A549 (cell line): ENCODE measurements around the gene TENM3. TPM values are rescaled to one million over a fixed set of nuclear protein-coding genes. Genes with fewer than 3 reads are reported as not detected.

ENCODE experiments used
- ATAC-seq, 2 experiments: fragments of 200-7000 bp in 1 of 2; fragments of >200 bp in 1 of 2; cut with Nextera tagmentation in 1 of 2; cut with Tn5 transposase in 1 of 2; 3 replicates each; pipeline versions ENCODE4 v1.8.0 to v1.9.1; 2018 to 2020; ENCODE audit warnings: mild to moderate bottlenecking in 1 of 2, moderate library complexity in 1 of 2
- CTCF ChIA-PET: fragments of 300-600 bp; sonication (Branson Sonifier 250); formaldehyde crosslinking; extraction: SDS; loops from one replicate; lab custom pipeline; 2021; ENCODE audit warnings: antibody characterized with exemption, inconsistent platforms; lab: Yijun Ruan, JAX
- POLR2A ChIA-PET: fragments of 350-600 bp; formaldehyde crosslinking; extraction: SDS; loops from one replicate; lab custom pipeline; 2021; ENCODE audit warnings: antibody characterized with exemption, inconsistent platforms; lab: Yijun Ruan, JAX
- DNase-seq, 2 experiments: peaks; one replicate each; pipeline versions ENCODE4 v3.0.0 to v3.0.0-alpha.2; 2011 to 2016; ENCODE audit warnings: low read depth in 1 of 2, low spot score in 1 of 2
- FAIRE-seq: peaks from 2 replicates; lab custom pipeline; 2011; peaks lifted over from hg19 to GRCh38; lab: Jason Lieb, UNC
- H3K27ac ChIP-seq, 2 experiments: fragments of >200 bp; sonication (Bioruptor Twin); formaldehyde crosslinking; 3 replicates each; pipeline ENCODE4 v1.5.1; 2016 to 2017
- H3K4me1 ChIP-seq: fragments of >200 bp; sonication (Bioruptor Twin); formaldehyde crosslinking; 3 replicates; pipeline ENCODE4 v1.6.1; 2016
- H3K4me2 ChIP-seq: fragments of >200 bp; sonication (Bioruptor Twin); formaldehyde crosslinking; 3 replicates; pipeline ENCODE4 v1.6.1; 2016
- H3K4me3 ChIP-seq: fragments of >200 bp; sonication (Bioruptor Twin); formaldehyde crosslinking; 3 replicates; pipeline ENCODE4 v1.5.1; 2016
- H3K9me3 ChIP-seq: fragments of >200 bp; sonication (Bioruptor Twin); formaldehyde crosslinking; 3 replicates; pipeline ENCODE4 v1.6.1; 2016
- EHF ChIP-seq: fragments of 250-450 bp; sonication (Bioruptor Pico); IDR thresholded peaks from 2 replicates; pipeline ENCODE4 v1.5.0; 2020; ENCODE audit warnings: mild to moderate bottlenecking
- EP300 ChIP-seq, 2 experiments: fragments of >200 bp; sonication (Bioruptor Twin); formaldehyde crosslinking; IDR thresholded peaks; 2 replicates in 1 of 2; 3 replicates in 1 of 2; pipeline ENCODE4 v1.6.1; 2016 to 2017
- FOSB ChIP-seq: fragments of 250-450 bp; sonication (Bioruptor Pico); IDR thresholded peaks from 2 replicates; pipeline ENCODE4 v1.5.0; 2020; ENCODE audit warnings: mild to moderate bottlenecking, moderate library complexity
- FOXS1 ChIP-seq: fragments of 250-450 bp; sonication (Bioruptor Pico); IDR thresholded peaks from 2 replicates; pipeline ENCODE4 v1.5.0; 2020; ENCODE audit warnings: mild to moderate bottlenecking, moderate library complexity
- GATA3 ChIP-seq: IDR thresholded peaks from 2 replicates; pipeline ENCODE4 v1.6.1; 2012; ENCODE audit warnings: borderline replicate concordance
- HDAC2 ChIP-seq: fragments of 200-600 bp; sonication (generic); IDR thresholded peaks from 2 replicates; pipeline ENCODE4 v1.6.1; 2016
- HOXA7 ChIP-seq: fragments of 250-450 bp; sonication (Bioruptor Pico); IDR thresholded peaks from 2 replicates; pipeline ENCODE4 v1.5.0; 2020; ENCODE audit warnings: mild to moderate bottlenecking, moderate library complexity
- HOXB13 ChIP-seq: fragments of 250-450 bp; sonication (Bioruptor Pico); IDR thresholded peaks from 2 replicates; pipeline ENCODE4 v1.5.0; 2020; ENCODE audit warnings: low read depth, mild to moderate bottlenecking, moderate library complexity
- JUNB ChIP-seq: fragments of >200 bp; sonication (Bioruptor Twin); formaldehyde crosslinking; IDR thresholded peaks from 2 replicates; pipeline ENCODE4 v1.6.1; 2016
- KDM1A ChIP-seq: fragments of 200-600 bp; sonication (generic); IDR thresholded peaks from 2 replicates; pipeline ENCODE4 v1.6.1; 2016; ENCODE audit warnings: low read depth, mild to moderate bottlenecking
- MYC ChIP-seq: IDR thresholded peaks from 2 replicates; pipeline ENCODE4 v1.6.1; 2012; ENCODE audit warnings: mild to moderate bottlenecking, inconsistent platforms, low read length, improper control_type of control experiment, borderline replicate concordance
- NPAS2 ChIP-seq: fragments of 250-450 bp; sonication (Bioruptor Pico); IDR thresholded peaks from 2 replicates; pipeline ENCODE4 v1.8.0; 2022; ENCODE audit warnings: mild to moderate bottlenecking, moderate library complexity, borderline replicate concordance
- POLR2AphosphoS2 ChIP-seq: conservative IDR thresholded peaks from 2 replicates; pipeline ENCODE4 v1.6.1; 2012; ENCODE audit warnings: low read length, improper control_type of control experiment, inconsistent platforms
- RAD21 ChIP-seq, 2 experiments: fragments of >200 bp in 1 of 2; sonication (Bioruptor Twin) in 1 of 2; formaldehyde crosslinking in 1 of 2; IDR thresholded peaks in 1 of 2; conservative IDR thresholded peaks in 1 of 2; 2 replicates in 1 of 2; 3 replicates in 1 of 2; pipeline ENCODE4 v1.6.1; 2012 to 2018; ENCODE audit warnings: inconsistent platforms in 1 of 2
- RNF2 ChIP-seq: fragments of 200-600 bp; sonication (generic); IDR thresholded peaks from 2 replicates; pipeline ENCODE4 v1.6.1; 2016; ENCODE audit warnings: low read depth, mild to moderate bottlenecking, antibody characterized with exemption, moderate library complexity, borderline replicate concordance
- TFCP2L1 ChIP-seq: fragments of 250-450 bp; sonication (Bioruptor Pico); IDR thresholded peaks from 2 replicates; pipeline ENCODE4 v1.5.0; 2021; ENCODE audit warnings: mild to moderate bottlenecking
- WGBS: methylation state at CpG from one replicate; pipeline ENCODE4 v1.1.6; 2017; ENCODE audit errors: missing lambda C conversion rate; 5-methylcytosine and 5-hydroxymethylcytosine counted together
- polyA plus RNA-seq, 4 experiments: library from polyadenylated mRNA; depleted of rRNA in 3 of 4; stranded (reverse); fragments of >200 nt; fragmentation: RNase III in 1 of 4; extraction: RNeasy Plus Mini Kit Qiagen cat#74134 plus additional on column Dnase treatment in 1 of 4; gene quantifications; 2 replicates in 3 of 4; 3 replicates in 1 of 4; pipeline ENCODE4 v1.2.3, GENCODE V29; 2011 to 2017
- TF ChIP-seq, protein P1 (sequence below): fragments of 250-450 bp; sonication (Bioruptor Pico); IDR thresholded peaks from 2 replicates; pipeline ENCODE4 v1.5.0; 2021; ENCODE audit warnings: mild to moderate bottlenecking, moderate library complexity, borderline replicate concordance
- TF ChIP-seq, protein P2 (sequence below): fragments of >200 bp; sonication (Bioruptor Twin); formaldehyde crosslinking; IDR thresholded peaks from 3 replicates; pipeline ENCODE4 v1.5.1; 2016
- TF ChIP-seq, protein P3 (sequence below): fragments of >200 bp; sonication (Bioruptor Twin); formaldehyde crosslinking; IDR thresholded peaks from 3 replicates; pipeline ENCODE4 v1.6.1; 2016

TENM3 gene
- polyA plus RNA-seq, 2 of the 4 experiments (the other 2 are of a cell fraction): 2.4 to 7.3 TPM

DNA sequence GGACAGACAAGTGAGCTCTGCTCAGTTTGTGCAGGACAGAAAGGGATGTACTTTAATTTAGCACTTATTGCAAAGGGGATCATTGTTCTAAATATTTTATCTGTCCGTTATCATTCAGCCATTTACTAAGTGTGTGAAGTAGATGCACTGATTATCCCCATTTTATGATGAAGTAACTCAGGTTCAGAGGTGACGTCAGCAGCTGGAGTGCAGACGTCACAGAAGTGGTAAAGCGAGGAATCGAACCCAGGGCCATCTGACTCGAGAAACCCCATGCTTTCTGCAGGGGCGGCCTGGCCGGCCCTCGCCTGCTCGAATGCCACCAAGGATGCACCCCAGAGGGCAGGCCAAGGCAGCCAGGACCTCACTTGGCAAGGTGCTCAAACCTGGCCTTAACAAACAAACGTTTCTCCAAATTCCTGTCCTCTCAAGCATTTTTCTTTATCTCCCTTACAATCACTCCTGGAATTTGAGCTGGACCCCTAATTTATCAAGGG, 599.0 kb downstream of the TENM3 start:
- CTCF ChIA-PET: no interaction called here
- no peak for ATAC-seq
- POLR2A ChIA-PET: no interaction called here
- H3K4me1 ChIP-seq: no peaks in the 10 kb centered on the region
- 52% methylated on average over 11 of the region's 11 CpGs for WGBS
- H3K27ac ChIP-seq: no peak overlapping the region
- no peak overlapping the region for H3K4me2 ChIP-seq
- TF ChIP-seq RAD21 (conservative IDR thresholded peaks at IDR 0.05 in 1 of 2, IDR thresholded peaks at IDR 0.05 in 1 of 2) (no peak), EP300 (IDR thresholded peaks at IDR 0.05) (no peak), RNF2 (no peak), JUNB (no peak), FOXS1 (CRISPR knock-in tag) (no peak), POLR2AphosphoS2 (no peak), EHF (no peak), HDAC2 (no peak), GATA3 (no peak), HOXB13 (CRISPR knock-in tag) (no peak), KDM1A (no peak), TFCP2L1 (CRISPR knock-in tag) (no peak)
- TF ChIP-seq, protein P1, sequence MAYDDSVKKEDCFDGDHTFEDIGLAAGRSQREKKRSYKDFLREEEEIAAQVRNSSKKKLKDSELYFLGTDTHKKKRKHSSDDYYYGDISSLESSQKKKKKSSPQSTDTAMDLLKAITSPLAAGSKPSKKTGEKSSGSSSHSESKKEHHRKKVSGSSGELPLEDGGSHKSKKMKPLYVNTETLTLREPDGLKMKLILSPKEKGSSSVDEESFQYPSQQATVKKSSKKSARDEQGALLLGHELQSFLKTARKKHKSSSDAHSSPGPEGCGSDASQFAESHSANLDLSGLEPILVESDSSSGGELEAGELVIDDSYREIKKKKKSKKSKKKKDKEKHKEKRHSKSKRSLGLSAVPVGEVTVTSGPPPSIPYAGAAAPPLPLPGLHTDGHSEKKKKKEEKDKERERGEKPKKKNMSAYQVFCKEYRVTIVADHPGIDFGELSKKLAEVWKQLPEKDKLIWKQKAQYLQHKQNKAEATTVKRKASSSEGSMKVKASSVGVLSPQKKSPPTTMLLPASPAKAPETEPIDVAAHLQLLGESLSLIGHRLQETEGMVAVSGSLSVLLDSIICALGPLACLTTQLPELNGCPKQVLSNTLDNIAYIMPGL: no peak
- TF ChIP-seq, protein P2, sequence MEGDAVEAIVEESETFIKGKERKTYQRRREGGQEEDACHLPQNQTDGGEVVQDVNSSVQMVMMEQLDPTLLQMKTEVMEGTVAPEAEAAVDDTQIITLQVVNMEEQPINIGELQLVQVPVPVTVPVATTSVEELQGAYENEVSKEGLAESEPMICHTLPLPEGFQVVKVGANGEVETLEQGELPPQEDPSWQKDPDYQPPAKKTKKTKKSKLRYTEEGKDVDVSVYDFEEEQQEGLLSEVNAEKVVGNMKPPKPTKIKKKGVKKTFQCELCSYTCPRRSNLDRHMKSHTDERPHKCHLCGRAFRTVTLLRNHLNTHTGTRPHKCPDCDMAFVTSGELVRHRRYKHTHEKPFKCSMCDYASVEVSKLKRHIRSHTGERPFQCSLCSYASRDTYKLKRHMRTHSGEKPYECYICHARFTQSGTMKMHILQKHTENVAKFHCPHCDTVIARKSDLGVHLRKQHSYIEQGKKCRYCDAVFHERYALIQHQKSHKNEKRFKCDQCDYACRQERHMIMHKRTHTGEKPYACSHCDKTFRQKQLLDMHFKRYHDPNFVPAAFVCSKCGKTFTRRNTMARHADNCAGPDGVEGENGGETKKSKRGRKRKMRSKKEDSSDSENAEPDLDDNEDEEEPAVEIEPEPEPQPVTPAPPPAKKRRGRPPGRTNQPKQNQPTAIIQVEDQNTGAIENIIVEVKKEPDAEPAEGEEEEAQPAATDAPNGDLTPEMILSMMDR: no peak
- TF ChIP-seq, protein P3, sequence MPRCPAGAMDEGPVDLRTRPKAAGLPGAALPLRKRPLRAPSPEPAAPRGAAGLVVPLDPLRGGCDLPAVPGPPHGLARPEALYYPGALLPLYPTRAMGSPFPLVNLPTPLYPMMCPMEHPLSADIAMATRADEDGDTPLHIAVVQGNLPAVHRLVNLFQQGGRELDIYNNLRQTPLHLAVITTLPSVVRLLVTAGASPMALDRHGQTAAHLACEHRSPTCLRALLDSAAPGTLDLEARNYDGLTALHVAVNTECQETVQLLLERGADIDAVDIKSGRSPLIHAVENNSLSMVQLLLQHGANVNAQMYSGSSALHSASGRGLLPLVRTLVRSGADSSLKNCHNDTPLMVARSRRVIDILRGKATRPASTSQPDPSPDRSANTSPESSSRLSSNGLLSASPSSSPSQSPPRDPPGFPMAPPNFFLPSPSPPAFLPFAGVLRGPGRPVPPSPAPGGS: no peak
- no peaks in the 10 kb centered on the region for H3K9me3 ChIP-seq
- no peak for DNase-seq
- no peak overlapping the region for H3K4me3 ChIP-seq
- FAIRE-seq: no peak

DNA sequence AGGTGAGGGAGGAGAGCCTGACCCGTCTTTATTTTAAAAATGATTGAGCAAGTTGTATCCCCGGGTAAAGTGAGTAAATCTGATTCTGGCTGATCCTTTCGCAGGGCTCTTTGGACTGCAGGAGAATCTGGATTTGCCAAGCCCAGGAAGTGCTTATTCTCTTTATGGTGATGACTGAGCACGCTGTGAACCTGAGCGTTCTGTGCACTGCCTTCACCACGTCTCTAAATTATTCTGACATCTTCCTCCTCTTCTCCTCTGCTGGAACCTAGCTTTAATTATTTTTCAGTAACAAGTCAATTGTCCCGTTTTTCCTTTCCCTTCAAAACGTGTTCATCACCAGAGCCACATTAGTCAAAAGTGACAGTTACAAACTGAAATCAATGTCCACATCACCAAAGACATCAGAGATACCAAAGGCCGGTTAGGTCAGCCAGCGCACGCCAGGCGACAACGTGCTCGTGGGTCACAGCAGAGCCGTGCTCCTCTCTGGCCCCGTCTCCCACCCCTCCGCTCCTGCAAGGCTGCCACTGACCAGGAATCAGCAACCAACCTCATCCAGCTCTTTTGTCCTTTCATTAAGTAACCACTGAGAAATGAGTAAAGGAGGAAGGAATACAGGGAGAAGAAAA, 599.7 kb downstream of the TENM3 start:
- ChIA-PET POLR2A (no interaction called here), CTCF (no interaction called here)
- ATAC-seq (no peak), FAIRE-seq (no peak), DNase-seq (no peak)
- H3K27ac ChIP-seq: no peak overlapping the region
- WGBS: 51% methylated on average over 17 of the region's 17 CpGs
- no peak overlapping the region for H3K4me3 ChIP-seq
- no peaks in the 10 kb centered on the region for H3K4me1 ChIP-seq
- TF ChIP-seq HOXA7 (no peak), RNF2 (no peak), MYC (no peak)
- no peak overlapping the region for H3K4me2 ChIP-seq
- no peaks in the 10 kb centered on the region for H3K9me3 ChIP-seq

DNA sequence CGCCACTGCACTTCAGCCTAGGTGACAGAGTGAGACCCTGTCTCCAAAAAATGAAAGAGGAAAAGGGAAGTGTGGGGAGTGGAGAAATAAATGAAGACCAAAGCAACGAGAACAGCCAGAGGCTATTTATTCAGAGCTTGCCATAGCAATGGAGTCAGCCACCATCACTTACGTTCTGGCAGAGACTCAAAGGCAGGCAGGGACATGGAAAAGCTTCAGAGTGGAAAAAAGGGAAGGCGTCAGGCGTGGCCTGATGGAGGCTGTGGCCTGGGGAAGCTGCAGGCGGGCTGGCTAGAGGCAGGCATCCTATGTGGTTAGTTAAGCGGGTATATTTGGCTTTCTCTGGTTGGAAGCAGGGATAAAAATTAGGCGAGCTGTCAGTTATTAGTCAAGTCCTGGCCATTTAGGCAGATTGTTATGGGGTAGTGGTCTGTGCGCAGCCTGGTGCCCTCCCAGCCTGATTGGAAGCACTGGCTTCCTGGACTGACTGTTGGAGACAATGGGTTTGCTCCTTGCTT, 600.7 kb downstream of the TENM3 start:
- FAIRE-seq: no peak
- DNase-seq: no peak
- no peak for TF ChIP-seq FOSB (CRISPR knock-in tag)
- TF ChIP-seq NPAS2 (CRISPR knock-in tag): no peak
- TF ChIP-seq, protein P3: no peak
- no peaks in the 10 kb centered on the region for H3K9me3 ChIP-seq
- no peak for ATAC-seq
- 76% methylated on average over 9 of the region's 9 CpGs for WGBS
- no peak overlapping the region for H3K4me2 ChIP-seq
- CTCF ChIA-PET: no interaction called here
- H3K4me1 ChIP-seq: no peaks in the 10 kb centered on the region
- POLR2A ChIA-PET: no interaction called here
- H3K4me3 ChIP-seq: no peak overlapping the region
- H3K27ac ChIP-seq: no peak overlapping the region
